Loucy (cell line): ENCODE data around the gene KLF9.

Source experiments
- H2AFZ ChIP-seq: fragments of 200-600 bp; sonication (generic); 2 replicates; pipeline ENCODE4 v1.6.0; 2016; ENCODE audit warnings: antibody characterized with exemption, mild to moderate bottlenecking, low read length, moderate library complexity
- H3F3A ChIP-seq: fragments of 200-600 bp; 2 replicates; pipeline ENCODE4 v1.6.0; 2016; ENCODE audit warnings: antibody characterized with exemption, low read depth, mild to moderate bottlenecking
- H3K27me3 ChIP-seq: fragments of 200-600 bp; sonication (generic); 2 replicates; pipeline ENCODE4 v1.6.1; 2014; ENCODE audit warnings: low read length, mild to moderate bottlenecking; ENCODE audit not compliant: insufficient read depth, poor library complexity, severe bottlenecking
- H3K36me3 ChIP-seq: fragments of 200-600 bp; sonication (generic); 2 replicates; pipeline ENCODE4 v1.6.1; 2016; ENCODE audit warnings: low read length; ENCODE audit not compliant: insufficient read depth
- H3K4me1 ChIP-seq: fragments of 200-600 bp; sonication (generic); 2 replicates; pipeline ENCODE4 v1.5.1; 2014; ENCODE audit warnings: low read length, mild to moderate bottlenecking; ENCODE audit not compliant: insufficient read depth, poor library complexity, severe bottlenecking
- H3K4me2 ChIP-seq: fragments of 200-600 bp; sonication (generic); 2 replicates; pipeline ENCODE4 v1.6.0; 2014; ENCODE audit warnings: antibody characterized with exemption, low read length, low read depth, mild to moderate bottlenecking; ENCODE audit not compliant: poor library complexity, severe bottlenecking
- H3K4me3 ChIP-seq: fragments of 200-600 bp; sonication (generic); 2 replicates; pipeline ENCODE4 v1.5.1; 2014; ENCODE audit warnings: low read length, mild to moderate bottlenecking, mixed read lengths; ENCODE audit not compliant: poor library complexity, severe bottlenecking
- H3K79me2 ChIP-seq: fragments of 200-600 bp; sonication (generic); 2 replicates; pipeline ENCODE4 v1.6.1; 2014; ENCODE audit warnings: low read length; ENCODE audit not compliant: insufficient read depth
- H3K9ac ChIP-seq: fragments of 200-600 bp; sonication (generic); 2 replicates; pipeline ENCODE4 v1.6.0; 2014; ENCODE audit warnings: mild to moderate bottlenecking, low read depth, low read length, moderate library complexity; ENCODE audit not compliant: poor library complexity, severe bottlenecking
- H3K9me2 ChIP-seq: fragments of 200-600 bp; sonication (generic); replicated peaks from 2 replicates; pipeline ENCODE4 v1.6.1; 2016; ENCODE audit warnings: low read depth, low read length, mixed read lengths
- H3K9me3 ChIP-seq: fragments of 200-600 bp; sonication (generic); 2 replicates; pipeline ENCODE4 v1.6.1; 2014; ENCODE audit warnings: mild to moderate bottlenecking, antibody characterized with exemption, low read length, low read depth; ENCODE audit not compliant: insufficient read depth
- H4K20me1 ChIP-seq: fragments of 200-600 bp; sonication (generic); 2 replicates; pipeline ENCODE4 v1.6.0; 2014; ENCODE audit warnings: antibody characterized with exemption, low read length, mild to moderate bottlenecking; ENCODE audit not compliant: insufficient read depth, poor library complexity, severe bottlenecking
- EZH2phosphoT487 ChIP-seq: fragments of 200-600 bp; IDR thresholded peaks from 2 replicates; pipeline ENCODE4 v1.6.1; 2018; ENCODE audit warnings: antibody characterized with exemption, mild to moderate bottlenecking, moderate library complexity, borderline replicate concordance
- TF ChIP-seq, protein P1 (sequence below): fragments of 200-600 bp; sonication (generic); conservative IDR thresholded peaks from 2 replicates; pipeline ENCODE4 v1.5.1; 2014; ENCODE audit warnings: mild to moderate bottlenecking, antibody characterized with exemption, low read length

The KLF9 gene

GRCh38 chr9:70413799-70414775 is at the start of gene KLF9:
TSS of gene KLF9 (minus strand) at chr9:70414657. CDS start at chr9:70413363, 1,294 bp downstream.
- no peaks in the 10 kb centered on the region for H3K36me3 ChIP-seq
- no peak within 1 kb of the TSS for H2AFZ ChIP-seq
- TF ChIP-seq, protein P1, sequence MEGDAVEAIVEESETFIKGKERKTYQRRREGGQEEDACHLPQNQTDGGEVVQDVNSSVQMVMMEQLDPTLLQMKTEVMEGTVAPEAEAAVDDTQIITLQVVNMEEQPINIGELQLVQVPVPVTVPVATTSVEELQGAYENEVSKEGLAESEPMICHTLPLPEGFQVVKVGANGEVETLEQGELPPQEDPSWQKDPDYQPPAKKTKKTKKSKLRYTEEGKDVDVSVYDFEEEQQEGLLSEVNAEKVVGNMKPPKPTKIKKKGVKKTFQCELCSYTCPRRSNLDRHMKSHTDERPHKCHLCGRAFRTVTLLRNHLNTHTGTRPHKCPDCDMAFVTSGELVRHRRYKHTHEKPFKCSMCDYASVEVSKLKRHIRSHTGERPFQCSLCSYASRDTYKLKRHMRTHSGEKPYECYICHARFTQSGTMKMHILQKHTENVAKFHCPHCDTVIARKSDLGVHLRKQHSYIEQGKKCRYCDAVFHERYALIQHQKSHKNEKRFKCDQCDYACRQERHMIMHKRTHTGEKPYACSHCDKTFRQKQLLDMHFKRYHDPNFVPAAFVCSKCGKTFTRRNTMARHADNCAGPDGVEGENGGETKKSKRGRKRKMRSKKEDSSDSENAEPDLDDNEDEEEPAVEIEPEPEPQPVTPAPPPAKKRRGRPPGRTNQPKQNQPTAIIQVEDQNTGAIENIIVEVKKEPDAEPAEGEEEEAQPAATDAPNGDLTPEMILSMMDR, result no peak
- no peak for TF ChIP-seq EZH2phosphoT487
- H3K9ac ChIP-seq, result no peak within 1 kb of the TSS
- H3K27me3 ChIP-seq, result no peaks in the 10 kb centered on the region
- H3K4me1 ChIP-seq, result peaks cover 13% of the 10 kb centered on the region
- H3K9me2 ChIP-seq, result no peaks in the 10 kb centered on the region
- H4K20me1 ChIP-seq, result no peaks in the 10 kb centered on the region
- H3F3A ChIP-seq, result peaks cover 5% of the 10 kb centered on the region; the same call in 1 of the 2 replicates
- H3K4me3 ChIP-seq, result no peak within 1 kb of the TSS
- H3K9me3 ChIP-seq, result no peaks in the 10 kb centered on the region
- H3K4me2 ChIP-seq, result no peak within 1 kb of the TSS
- no peaks in the 10 kb centered on the region for H3K79me2 ChIP-seq

DNA sequence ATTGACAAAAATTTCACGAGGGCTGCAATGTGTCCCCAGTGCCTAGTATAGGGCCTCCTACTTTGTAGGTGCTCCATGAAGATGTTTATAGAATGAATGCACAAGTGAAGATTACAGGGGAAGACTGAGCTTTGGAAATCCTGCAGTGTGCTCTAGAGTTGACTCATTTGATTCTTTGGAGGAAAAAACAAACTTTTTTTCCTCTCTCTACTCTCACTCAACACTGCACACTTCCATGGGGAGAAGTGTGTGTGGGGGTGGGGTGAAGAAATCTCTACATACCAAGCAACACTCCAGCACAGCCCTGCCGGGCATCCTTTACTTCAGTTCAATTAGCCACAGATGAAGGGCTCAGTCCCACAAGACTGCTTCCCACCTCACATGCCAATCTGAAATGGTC is 49.4 kb upstream of the KLF9 start:
- H3K4me2 ChIP-seq, result no peak overlapping the region
- H3K27me3 ChIP-seq, result no peaks in the 10 kb centered on the region
- H3K4me1 ChIP-seq, result no peaks in the 10 kb centered on the region
- H3K4me3 ChIP-seq, result no peak overlapping the region
- H3K9ac ChIP-seq, result no peak overlapping the region
- H3K9me3 ChIP-seq, result no peaks in the 10 kb centered on the region
- H2AFZ ChIP-seq, result no peak overlapping the region
- H4K20me1 ChIP-seq, result no peaks in the 10 kb centered on the region
- no peaks in the 10 kb centered on the region for H3F3A ChIP-seq
- no peaks in the 10 kb centered on the region for H3K79me2 ChIP-seq
- TF ChIP-seq EZH2phosphoT487, result no peak
- TF ChIP-seq, protein P1, result no peak
- H3K9me2 ChIP-seq, result no peaks in the 10 kb centered on the region
- H3K36me3 ChIP-seq, result no peaks in the 10 kb centered on the region

GRCh38 chr9:70462300-70462699 is 47.8 kb upstream of the KLF9 start:
- no peaks in the 10 kb centered on the region for H4K20me1 ChIP-seq
- TF ChIP-seq, protein P1, result no peak
- no peak for TF ChIP-seq EZH2phosphoT487
- H3K79me2 ChIP-seq, result no peaks in the 10 kb centered on the region
- no peak overlapping the region for H3K4me2 ChIP-seq
- no peak overlapping the region for H3K4me3 ChIP-seq
- no peaks in the 10 kb centered on the region for H3K27me3 ChIP-seq
- H3K4me1 ChIP-seq, result no peaks in the 10 kb centered on the region
- no peaks in the 10 kb centered on the region for H3K36me3 ChIP-seq
- H2AFZ ChIP-seq, result no peak overlapping the region
- H3F3A ChIP-seq, result no peaks in the 10 kb centered on the region
- H3K9me2 ChIP-seq, result no peaks in the 10 kb centered on the region
- H3K9me3 ChIP-seq, result no peaks in the 10 kb centered on the region
- no peak overlapping the region for H3K9ac ChIP-seq
